Spleen (tissue), 7 donors: ENCODE results near the gene STAC.

ENCODE experiments used
- CTCF ChIP-seq, 11 experiments: fragments of 200-600 bp in 7 of 11; fragments of 450-650 bp in 4 of 11; sonication (generic) in 4 of 11; IDR thresholded peaks in 8 of 11; conservative IDR thresholded peaks in 3 of 11; 1 replicate in 7 of 11; 2 replicates in 4 of 11; pipeline versions ENCODE4 v1.4.0 to v1.8.0; 2016 to 2021; ENCODE audit warnings: antibody characterized with exemption in 11 of 11, inconsistent platforms in 4 of 11, mild to moderate bottlenecking in 1 of 11
- POLR2AphosphoS5 ChIP-seq, 3 donors: sonication (generic); formaldehyde crosslinking; IDR thresholded peaks; one replicate each; pipeline ENCODE4 v1.5.1; 2017; ENCODE audit warnings: antibody characterized with exemption in 3 of 3
- donor health status: DM: no; HTN: no; CAD: no; lungs with moderate emphysema.
- donor health status: DM: no; HTN: no; CAD: no.
- donor health status: DM: no; HTN: no; CAD: no.

- TF ChIP-seq CTCF (IDR thresholded peaks at IDR 0.05 in 8 of 11, conservative IDR thresholded peaks at IDR 0.05 in 3 of 11) (no peak), POLR2AphosphoS5 (IDR thresholded peaks at IDR 0.05) (no peak)
Measured at GRCh38 chr3:36366308-36366707, 14.0 kb upstream of the STAC start.
